Measurements from ENCODE around the gene JPT2.

The JPT2 gene

DNA sequence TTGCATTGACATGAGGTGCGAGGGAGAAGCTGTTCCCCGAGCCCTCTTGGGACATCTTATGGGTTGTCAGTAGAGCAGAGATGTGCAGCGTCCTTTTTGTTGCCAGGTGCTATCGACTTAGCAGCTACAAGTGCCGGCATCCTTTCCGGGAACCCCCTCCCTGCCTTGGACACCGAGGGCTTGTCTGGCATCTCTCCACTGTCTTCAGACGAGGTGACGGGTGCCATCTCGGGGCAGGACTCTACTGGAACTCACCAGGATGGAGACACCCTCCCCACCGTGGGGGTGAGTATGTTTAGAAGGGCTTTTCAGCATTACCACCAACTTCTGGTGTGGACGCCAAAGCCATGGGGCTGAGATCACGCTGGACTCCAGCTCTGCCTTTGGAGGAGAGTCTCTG lies 11.8 kb upstream of the JPT2 start:
- Histone ChIP-seq H3K9ac (no peak overlapping the region), H4K20me1 (ENCODE audit: insufficient read depth) (no peaks in the 10 kb centered on the region), H3K4me3 (IDR thresholded peaks at IDR 0.05; ENCODE audit: insufficient read depth, low read depth, low read length) (no peak overlapping the region), H3K27ac (no peak overlapping the region), H3K79me2 (ENCODE audit: insufficient read depth, low read depth) (no peaks in the 10 kb centered on the region), H3K4me1 (ENCODE audit: low read depth, poor library complexity, severe bottlenecking) (no peaks in the 10 kb centered on the region), H2AFZ (ENCODE audit: low read depth) (no peak overlapping the region), H3K36me3 (ENCODE audit: insufficient read depth) (peaks cover 3% of the 10 kb centered on the region; the same call in 1 of the 2 replicates), H3K4me2 (no peak overlapping the region), H3K27me3 (ENCODE audit: insufficient read depth, low read depth) (no peaks in the 10 kb centered on the region)
- TF ChIP-seq, protein P1, sequence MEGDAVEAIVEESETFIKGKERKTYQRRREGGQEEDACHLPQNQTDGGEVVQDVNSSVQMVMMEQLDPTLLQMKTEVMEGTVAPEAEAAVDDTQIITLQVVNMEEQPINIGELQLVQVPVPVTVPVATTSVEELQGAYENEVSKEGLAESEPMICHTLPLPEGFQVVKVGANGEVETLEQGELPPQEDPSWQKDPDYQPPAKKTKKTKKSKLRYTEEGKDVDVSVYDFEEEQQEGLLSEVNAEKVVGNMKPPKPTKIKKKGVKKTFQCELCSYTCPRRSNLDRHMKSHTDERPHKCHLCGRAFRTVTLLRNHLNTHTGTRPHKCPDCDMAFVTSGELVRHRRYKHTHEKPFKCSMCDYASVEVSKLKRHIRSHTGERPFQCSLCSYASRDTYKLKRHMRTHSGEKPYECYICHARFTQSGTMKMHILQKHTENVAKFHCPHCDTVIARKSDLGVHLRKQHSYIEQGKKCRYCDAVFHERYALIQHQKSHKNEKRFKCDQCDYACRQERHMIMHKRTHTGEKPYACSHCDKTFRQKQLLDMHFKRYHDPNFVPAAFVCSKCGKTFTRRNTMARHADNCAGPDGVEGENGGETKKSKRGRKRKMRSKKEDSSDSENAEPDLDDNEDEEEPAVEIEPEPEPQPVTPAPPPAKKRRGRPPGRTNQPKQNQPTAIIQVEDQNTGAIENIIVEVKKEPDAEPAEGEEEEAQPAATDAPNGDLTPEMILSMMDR (conservative IDR thresholded peaks at IDR 0.05; ENCODE audit: low read depth, low read length) = no peak

DNA sequence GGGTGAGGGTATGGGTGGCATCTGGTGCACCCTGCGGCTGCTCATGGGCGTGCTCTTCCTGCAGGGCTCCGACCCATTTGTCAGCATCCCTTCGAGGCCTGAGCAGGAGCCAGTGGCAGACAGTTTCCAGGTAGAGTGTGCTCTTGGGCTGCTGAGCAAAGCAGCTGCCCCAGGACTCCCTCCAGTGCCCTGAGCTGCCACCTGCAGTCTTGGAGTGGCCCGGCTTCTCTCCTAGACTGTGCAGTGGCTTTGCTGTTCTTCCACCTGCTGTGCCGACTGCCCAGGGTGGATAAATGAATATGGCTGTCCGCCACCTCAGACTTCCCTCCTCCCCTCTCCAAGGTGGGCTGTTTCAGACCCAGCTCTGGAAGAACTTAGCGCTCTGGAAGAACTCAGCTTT lies 10.8 kb upstream of the JPT2 start:
- Histone ChIP-seq H3K27ac (no peak overlapping the region), H3K4me3 (IDR thresholded peaks at IDR 0.05; ENCODE audit: insufficient read depth, low read depth, low read length) (no peak overlapping the region), H3K27me3 (ENCODE audit: insufficient read depth, low read depth) (no peaks in the 10 kb centered on the region), H3K9ac (no peak overlapping the region), H3K4me2 (no peak overlapping the region), H3K36me3 (ENCODE audit: insufficient read depth) (no peaks in the 10 kb centered on the region; the same call in 1 of the 2 replicates), H4K20me1 (ENCODE audit: insufficient read depth) (no peaks in the 10 kb centered on the region), H2AFZ (ENCODE audit: low read depth) (no peak overlapping the region), H3K4me1 (ENCODE audit: low read depth, poor library complexity, severe bottlenecking) (no peaks in the 10 kb centered on the region), H3K79me2 (ENCODE audit: insufficient read depth, low read depth) (no peaks in the 10 kb centered on the region)
- TF ChIP-seq, protein P1 (conservative IDR thresholded peaks at IDR 0.05; ENCODE audit: low read depth, low read length) = no peak

DNA sequence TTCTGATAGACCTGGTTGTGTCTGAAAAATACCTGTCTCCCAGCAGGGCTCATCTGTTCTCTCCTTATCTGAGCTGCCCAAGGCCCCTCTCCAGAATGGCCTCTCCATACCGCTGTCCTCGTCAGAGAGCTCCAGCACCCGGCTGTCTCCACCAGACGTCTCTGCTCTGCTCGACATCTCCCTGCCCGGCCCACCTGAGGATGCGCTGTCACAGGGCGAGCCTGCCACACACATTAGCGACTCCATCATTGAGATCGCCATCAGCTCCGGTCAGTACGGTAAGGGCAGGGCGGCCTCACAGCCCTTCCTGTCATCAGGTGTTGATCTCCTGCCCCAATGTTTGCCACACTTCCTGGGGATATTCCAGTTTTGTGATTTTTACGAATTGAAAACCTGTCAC lies 10.2 kb upstream of the JPT2 start:
- Histone ChIP-seq H3K9ac (no peak overlapping the region), H3K4me2 (no peak overlapping the region), H3K27ac (no peak overlapping the region), H3K36me3 (ENCODE audit: insufficient read depth) (no peaks in the 10 kb centered on the region; the same call in 1 of the 2 replicates), H3K79me2 (ENCODE audit: insufficient read depth, low read depth) (no peaks in the 10 kb centered on the region), H2AFZ (ENCODE audit: low read depth) (no peak overlapping the region), H3K4me3 (IDR thresholded peaks at IDR 0.05; ENCODE audit: insufficient read depth, low read depth, low read length) (no peak overlapping the region), H4K20me1 (ENCODE audit: insufficient read depth) (no peaks in the 10 kb centered on the region), H3K27me3 (ENCODE audit: insufficient read depth, low read depth) (no peaks in the 10 kb centered on the region), H3K4me1 (ENCODE audit: low read depth, poor library complexity, severe bottlenecking) (no peaks in the 10 kb centered on the region)
- TF ChIP-seq, protein P1 (conservative IDR thresholded peaks at IDR 0.05; ENCODE audit: low read depth, low read length) = no peak

DNA sequence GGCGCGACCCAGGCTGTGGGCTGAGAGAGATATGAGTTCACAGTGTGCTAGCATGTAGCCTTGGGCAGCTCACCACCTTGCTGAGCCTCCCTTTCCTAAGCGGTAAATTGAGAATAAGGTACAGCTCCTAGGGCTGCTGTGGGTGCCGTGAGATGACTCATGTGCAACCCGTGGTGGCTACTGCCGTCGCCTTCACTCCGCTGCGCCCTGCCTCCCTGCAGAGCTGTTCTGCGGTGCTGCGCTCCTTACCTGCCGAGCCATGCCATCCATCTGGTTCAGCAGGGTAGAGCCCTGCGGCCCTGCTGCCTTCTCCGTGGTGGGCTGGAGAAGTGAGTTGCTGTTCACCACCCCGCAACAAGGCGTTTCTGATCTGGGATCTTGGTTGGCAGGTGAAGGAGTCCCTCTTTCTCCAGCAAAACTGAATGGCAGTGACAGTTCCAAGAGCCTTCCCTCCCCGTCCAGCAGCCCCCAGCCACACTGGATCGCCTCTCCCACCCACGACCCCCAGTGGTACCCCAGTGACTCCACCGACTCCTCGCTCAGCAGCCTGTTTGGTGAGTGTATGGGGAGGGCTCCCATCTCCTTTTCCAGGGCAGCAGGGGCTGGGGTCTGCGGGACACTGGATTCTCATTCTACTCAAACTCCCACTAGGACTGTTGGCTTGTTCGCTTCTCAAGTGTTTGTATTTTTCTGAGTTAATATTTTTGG lies 9.3 kb upstream of the JPT2 start:
- H3K4me1 ChIP-seq (ENCODE audit: low read depth, poor library complexity, severe bottlenecking) = no peaks in the 10 kb centered on the region
- H3K4me2 ChIP-seq = no peak overlapping the region
- no peaks in the 10 kb centered on the region for H3K27me3 ChIP-seq (ENCODE audit: insufficient read depth, low read depth)
- no peak overlapping the region for H2AFZ ChIP-seq (ENCODE audit: low read depth)
- H3K36me3 ChIP-seq (ENCODE audit: insufficient read depth) = no peaks in the 10 kb centered on the region; the same call in 1 of the 2 replicates
- no peak overlapping the region for H3K9ac ChIP-seq
- H3K4me3 ChIP-seq (IDR thresholded peaks at IDR 0.05; ENCODE audit: insufficient read depth, low read depth, low read length) = no peak overlapping the region
- TF ChIP-seq, protein P1 (conservative IDR thresholded peaks at IDR 0.05; ENCODE audit: low read depth, low read length) = no peak
- H3K27ac ChIP-seq = no peak overlapping the region
- H3K79me2 ChIP-seq (ENCODE audit: insufficient read depth, low read depth) = no peaks in the 10 kb centered on the region
- H4K20me1 ChIP-seq (ENCODE audit: insufficient read depth) = no peaks in the 10 kb centered on the region
